A549 treated with RU486 at 1 μM for 4 hours (cell line): ENCODE results near the gene KCNAB3. TPM values are rescaled to one million over a fixed set of nuclear protein-coding genes. Genes with fewer than 3 reads are reported as not detected.

Source experiments
- total RNA-seq: library from RNA; stranded (reverse); fragments of 200-300 nt; extraction: Qiagen RNA extraction; gene quantifications from 5 replicates; pipeline ENCODE4 v1.2.3, GENCODE V29; 2022; ENCODE audit warnings: low read depth

KCNAB3 gene
- total RNA-seq = 1.5 to 3.4 TPM (median 2.9 TPM) in 5 replicates

DNA sequence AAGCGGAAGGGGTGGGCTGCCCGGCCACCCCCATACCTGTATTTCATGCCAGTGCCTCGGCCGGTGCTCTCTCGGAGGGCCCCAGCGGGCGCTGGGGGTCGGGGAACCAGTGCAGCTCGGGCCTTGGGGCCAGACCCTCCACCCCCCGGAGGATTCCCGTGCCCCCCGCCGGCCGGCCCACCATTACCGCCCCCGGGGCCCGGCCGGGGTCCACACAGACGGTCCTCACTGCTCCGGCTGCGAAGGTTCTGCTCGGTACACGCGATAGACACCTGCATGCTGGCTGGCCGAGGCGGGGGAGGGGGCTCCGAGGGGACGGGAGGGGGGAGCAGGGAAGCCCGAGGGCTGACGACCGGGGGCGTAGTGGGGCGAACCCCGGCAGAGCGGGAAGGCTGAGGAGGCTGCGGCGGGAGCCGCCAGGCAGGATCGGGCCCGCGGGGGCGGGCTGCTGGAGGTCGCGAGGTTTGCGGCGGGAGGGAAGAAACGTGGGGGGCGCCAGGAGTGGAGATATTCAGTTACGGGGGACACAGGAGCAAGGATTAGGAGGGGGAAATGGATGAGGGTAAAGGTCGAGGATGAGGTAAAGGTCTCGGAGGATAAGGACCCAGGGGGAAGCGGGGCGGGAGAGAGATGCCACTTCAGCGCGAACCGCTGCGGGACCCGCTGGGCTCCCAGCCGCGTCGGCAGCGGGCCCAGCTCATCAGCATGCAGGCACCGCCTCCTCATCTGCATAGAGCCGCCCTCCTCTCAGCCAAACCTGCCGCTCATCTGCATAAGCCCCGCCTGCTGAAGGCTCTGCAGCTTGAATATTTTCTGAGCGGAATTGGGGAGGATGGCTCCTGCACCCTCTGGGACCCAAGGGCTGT, at the start of gene KCNAB3:
KCNAB3 (minus strand) TSS at position 699 of the 866 bp plus-strand sequence; CDS start at position 278, 421 bp downstream.

DNA sequence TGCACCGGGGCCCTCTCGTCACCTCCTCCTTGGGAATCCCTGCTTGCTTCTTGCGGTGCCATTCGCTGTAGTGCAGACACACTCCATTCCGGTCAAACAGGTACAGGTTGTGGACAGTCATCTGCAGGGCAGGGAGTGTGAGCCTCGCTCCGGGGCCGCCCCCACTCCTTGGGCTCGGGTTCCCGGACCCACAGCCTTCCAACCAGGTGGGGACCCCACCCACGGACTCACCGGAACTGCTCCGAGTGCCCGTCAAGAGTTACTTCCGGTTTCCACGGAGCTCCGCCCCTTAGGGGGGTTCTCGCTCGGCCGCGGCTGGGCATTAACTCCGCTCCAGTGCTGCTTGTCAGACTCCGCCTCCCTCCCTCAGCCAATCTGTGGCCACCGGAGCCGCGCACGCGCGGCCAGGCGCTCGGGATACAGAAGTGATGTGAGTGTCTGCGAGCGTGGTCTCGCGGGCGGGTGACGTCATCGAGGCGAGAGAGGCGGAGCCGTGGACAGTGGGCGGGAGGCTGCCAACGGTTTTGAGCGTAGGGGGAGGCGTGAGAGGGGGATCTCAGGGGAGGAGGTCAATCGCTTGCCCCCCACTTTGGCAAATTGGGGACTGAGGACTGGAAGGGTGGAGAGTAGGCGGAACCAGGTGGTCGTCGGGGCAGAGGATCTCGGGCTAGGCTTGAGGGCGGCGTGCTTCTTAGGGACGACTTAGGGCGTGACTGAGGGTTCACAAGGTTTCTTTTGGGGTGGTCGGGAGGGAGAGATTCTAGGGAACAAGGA, 2.2 kb upstream of the KCNAB3 start, which contains the start of the genes CNTROB and TRAPPC1:
CNTROB (plus strand) TSS at position 498 of the 774 bp plus-strand sequence. CDS start 874 bp downstream, outside the sequence.
TRAPPC1 (minus strand) TSS at position 238 of the 774 bp plus-strand sequence; CDS start at position 121, 117 bp downstream.

DNA sequence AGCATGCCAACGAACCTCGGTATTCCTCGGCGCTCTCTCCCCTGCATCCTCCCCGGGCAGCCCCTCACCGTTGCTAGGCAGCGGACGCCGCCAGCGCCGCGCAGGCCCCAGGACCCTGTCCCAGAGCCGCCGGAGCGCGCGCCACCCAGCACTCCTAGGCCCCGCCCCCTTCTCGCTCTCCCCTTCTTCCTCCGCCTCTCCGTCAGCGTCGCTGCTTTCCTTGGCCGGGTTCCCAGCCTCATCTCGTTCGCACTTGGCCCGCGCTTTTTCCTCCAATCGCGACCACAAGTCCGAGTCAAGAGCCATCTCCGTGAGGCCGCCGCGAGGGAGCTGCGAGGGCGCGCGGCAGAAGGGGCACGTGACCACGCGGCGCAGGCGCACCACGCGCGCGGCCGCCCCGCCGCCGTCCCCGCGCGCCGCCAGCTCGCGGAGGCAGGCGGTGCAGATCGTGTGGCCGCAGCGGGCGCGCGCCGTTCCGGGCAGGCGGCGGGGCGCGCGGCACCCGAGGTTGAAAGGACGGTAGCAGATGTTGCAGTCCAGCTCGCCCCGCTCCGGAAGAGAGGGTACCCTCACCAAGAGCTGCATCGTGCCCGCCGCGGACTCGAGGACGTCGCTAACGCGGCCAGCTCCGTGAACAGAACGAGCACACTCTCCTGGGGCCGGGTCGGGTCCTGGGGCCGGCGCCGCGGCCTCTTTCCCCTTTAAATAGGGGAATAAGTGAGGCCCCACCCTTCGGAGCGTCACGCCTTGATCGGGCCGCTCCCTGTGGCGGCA, 13.9 kb downstream of the KCNAB3 start, which contains the start of gene RNF227:
RNF227 (minus strand) TSS at position 679 of the 774 bp plus-strand sequence; CDS start at position 585, 94 bp downstream.

DNA sequence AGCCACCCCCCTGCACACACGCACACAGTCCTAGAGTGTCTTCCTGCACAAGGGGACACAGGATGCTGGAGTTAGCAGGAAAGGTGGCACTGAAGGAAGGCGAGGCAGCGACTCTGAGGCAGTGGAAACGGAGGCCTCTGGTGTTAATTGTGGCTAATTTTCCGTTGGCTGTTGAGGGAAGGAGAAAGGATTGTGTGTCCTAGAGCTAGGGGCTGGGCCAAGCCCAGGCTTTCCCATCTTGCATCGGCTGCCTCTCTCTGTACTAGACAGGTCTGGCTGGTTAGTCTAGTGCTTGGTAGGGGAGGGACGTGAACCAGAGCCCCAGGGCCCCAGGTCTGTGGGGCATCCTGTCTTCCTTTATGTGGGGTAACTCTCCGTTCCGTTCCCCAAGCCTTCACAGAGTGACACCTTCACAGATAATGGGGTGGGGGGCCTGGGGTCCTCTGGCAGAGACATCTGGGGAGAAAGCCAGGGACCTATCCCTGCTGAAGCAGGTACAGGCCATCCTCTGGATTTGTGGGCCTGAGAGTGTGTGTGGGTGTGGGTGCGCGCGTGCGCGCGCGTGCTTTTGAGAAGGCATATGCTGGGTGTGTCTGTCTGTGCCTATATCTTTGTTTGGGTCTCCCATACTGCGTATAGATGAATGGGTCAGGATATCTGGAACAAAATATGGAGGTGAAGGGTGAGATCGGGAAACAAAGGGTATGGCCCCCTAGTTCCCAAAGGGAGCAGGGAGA, 41.3 kb downstream of the KCNAB3 start, which contains the start of gene CHD3:
CHD3 (plus strand) TSS at position 606 of the 737 bp plus-strand sequence. CDS start 212 bp downstream, outside the sequence.

Other genes starting within 250 kb of the KCNAB3 start
- gene TP53, start 242.4 kb downstream of the KCNAB3 start, total RNA-seq = 46.4 to 54.0 TPM (median 52.3 TPM) in 5 replicates
- 33.8 to 47.6 TPM (median 43.3 TPM) in 5 replicates for gene WRAP53, start 241.4 kb downstream of the KCNAB3 start, total RNA-seq
- 0.85 to 1.9 TPM (median 1.7 TPM) in 5 replicates for gene EFNB3, start 224.7 kb downstream of the KCNAB3 start, total RNA-seq
- 0.01 to 0.02 TPM (median 0.02 TPM) in 3 of 5 replicates, not detected in the others for gene DNAH2, start 212.1 kb downstream of the KCNAB3 start, total RNA-seq
- 13.2 to 24.6 TPM (median 20.3 TPM) in 5 replicates for gene KDM6B, start 95.6 kb downstream of the KCNAB3 start, total RNA-seq
- 0.31 to 1.5 TPM (median 0.71 TPM) in 5 replicates for gene TMEM88, start 74.8 kb downstream of the KCNAB3 start, total RNA-seq
- 188 to 252 TPM (median 226 TPM) in 5 replicates for gene NAA38, start 72.3 kb downstream of the KCNAB3 start, total RNA-seq
- gene CYB5D1, start 71.9 kb downstream of the KCNAB3 start, total RNA-seq = 17.6 to 22.4 TPM (median 21.6 TPM) in 5 replicates
- gene CHD3, start 41.1 kb downstream of the KCNAB3 start, total RNA-seq = 58.1 to 75.8 TPM (median 63.0 TPM) in 5 replicates
- 0.98 to 1.9 TPM (median 1.4 TPM) in 5 replicates for gene RNF227, start 13.6 kb downstream of the KCNAB3 start, total RNA-seq
- 301 to 369 TPM (median 322 TPM) in 5 replicates for gene TRAPPC1, start 2.1 kb upstream of the KCNAB3 start, total RNA-seq
- 33.2 to 42.2 TPM (median 41.3 TPM) in 5 replicates for gene CNTROB, start 2.4 kb upstream of the KCNAB3 start, total RNA-seq
- gene GUCY2D, start 72.8 kb upstream of the KCNAB3 start, total RNA-seq = 0.29 to 0.33 TPM in 2 of 5 replicates, not detected in the others
- not detected in 5 replicates for gene ALOX15B, start 109.2 kb upstream of the KCNAB3 start, total RNA-seq
- gene ALOX12B, start 157.9 kb upstream of the KCNAB3 start, total RNA-seq = 0.61 to 1.6 TPM (median 1.4 TPM) in 5 replicates
- gene ALOXE3, start 188.7 kb upstream of the KCNAB3 start, total RNA-seq = 5.7 to 11.5 TPM (median 6.9 TPM) in 5 replicates
- gene HES7, start 194.2 kb upstream of the KCNAB3 start, total RNA-seq = 0.40 to 3.1 TPM (median 2.0 TPM) in 5 replicates
- 5.5 to 9.6 TPM (median 6.7 TPM) in 5 replicates for gene PER1, start 222.5 kb upstream of the KCNAB3 start, total RNA-seq
- 22.8 to 29.5 TPM (median 26.4 TPM) in 5 replicates for gene VAMP2, start 233.1 kb upstream of the KCNAB3 start, total RNA-seq
- 16.0 to 20.8 TPM (median 19.5 TPM) in 5 replicates for gene TMEM107, start 246.5 kb upstream of the KCNAB3 start, total RNA-seq